ENCODE results near the gene FEM1B.
A peak's percentile ranks its signal among the peaks of the same experiment; 100 is the strongest.

The FEM1B gene

GRCh38 chr15:68259883-68260282, 17.7 kb upstream of the FEM1B start:
- ATAC-seq = no peak

GRCh38 chr15:68261241-68261640, 16.3 kb upstream of the FEM1B start:
- no peak for ATAC-seq

- ATAC-seq = no peak
These were observed 15.6 kb upstream of the FEM1B start for GRCh38 chr15:68261980-68262379.

GRCh38 chr15:68262514-68263356, 14.8 kb upstream of the FEM1B start:
- ATAC-seq = no peak

GRCh38 chr15:68264282-68264681, 13.3 kb upstream of the FEM1B start:
- ATAC-seq = no peak

GRCh38 chr15:68265081-68265480, 12.5 kb upstream of the FEM1B start:
- no peak for ATAC-seq

GRCh38 chr15:68265674-68266073, 11.9 kb upstream of the FEM1B start:
- ATAC-seq = no peak

GRCh38 chr15:68268405-68268804, 9.1 kb upstream of the FEM1B start:
- no peak for ATAC-seq

- ATAC-seq = no peak
These were observed 5.6 kb upstream of the FEM1B start for GRCh38 chr15:68271854-68272471.

GRCh38 chr15:68272721-68273271, 4.7 kb upstream of the FEM1B start:
- ATAC-seq = no peak

- no peak for ATAC-seq
These were observed 3.2 kb upstream of the FEM1B start for GRCh38 chr15:68274201-68274848.

- ATAC-seq = no peak
These were observed 2.3 kb upstream of the FEM1B start for GRCh38 chr15:68275165-68275746.

- ATAC-seq = no peak
These were observed 877 bp upstream of the FEM1B start for GRCh38 chr15:68276668-68277067.

- ATAC-seq = peak; percentile 5
These were observed 378 bp upstream of the FEM1B start for GRCh38 chr15:68277131-68277602.

GRCh38 chr15:68278345-68278594, 725 bp downstream of the FEM1B start:
- no peak for ATAC-seq

- peak in 1 of 2 donors; percentile 2 for ATAC-seq
These were observed 1.3 kb downstream of the FEM1B start for GRCh38 chr15:68278595-68279405.

GRCh38 chr15:68279779-68280753, 2.5 kb downstream of the FEM1B start:
- ATAC-seq = no peak

- ATAC-seq = no peak
These were observed 3.5 kb downstream of the FEM1B start for GRCh38 chr15:68281008-68281407.

GRCh38 chr15:68283401-68283800, 5.9 kb downstream of the FEM1B start:
- ATAC-seq = no peak

- no peak for ATAC-seq
These were observed 7.2 kb downstream of the FEM1B start for GRCh38 chr15:68284616-68285258.

All from activated CD4-positive, CD25-positive, alpha-beta regulatory T cell treated with anti-CD3 and anti-CD28 coated beads, Interleukin-2, amount 50 U/mL, for 24 hours (primary cell).